Left cardiac atrium (tissue), 2 donors: Measurements from ENCODE around the gene GPC5. TPM values are rescaled to one million over a fixed set of nuclear protein-coding genes. Genes with fewer than 3 reads are reported as not detected.

Experiments used
- microRNA-seq, 2 donors: library from miRNA; unstranded; fragments of <30 nt; microRNA quantifications; one replicate each; pipeline ENCODE4 v1.2.0, GENCODE V29; 2020
- total RNA-seq, 2 donors: library from RNA; stranded (reverse); fragmentation: NEBNext Ultra II Directional; extraction: Animal tissue kit (Norgen Biotek cat#: 25700); gene quantifications; one replicate each; pipeline ENCODE4 v1.2.1, GENCODE V29; 2021
- donor health status: DM: no; HTN: yes; CAD: no; lungs with severe emphysema.
- donor health status: DM: yes; HTN: yes; CAD: no.

Gene GPC5
- total RNA-seq, 2 donors from 2014 or later, result 1.8 to 3.0 TPM

Small RNA genes lying within 50 kb of the gene (microRNA-seq; reads per million reads assigned to microRNA genes)
- gene MIR548AS, result 0 to 0.27 reads per million in 2 donors

Other genes starting within 250 kb of the GPC5 start
- 1 to 10 TPM; 1.7 to 2.6 TPM for gene MIR17HG, start 50.9 kb upstream of the GPC5 start, total RNA-seq